A673 (cell line): ENCODE results near the gene B2M.

ENCODE experiments used
- EZH2 ChIP-seq: fragments of 200-600 bp; sonication (generic); IDR thresholded peaks from 2 replicates; pipeline ENCODE4 v1.6.1; 2017; ENCODE audit warnings: borderline replicate concordance, low read depth, mild to moderate bottlenecking, mixed read lengths, antibody characterized with exemption, low read length; ENCODE audit not compliant: poor library complexity, severe bottlenecking
- TF ChIP-seq, protein P1 (sequence below): fragments of 300-800, 200-600 bp; sonication (generic); conservative IDR thresholded peaks from 2 replicates; pipeline ENCODE4 v1.5.1; 2017; ENCODE audit warnings: low read depth, mild to moderate bottlenecking, antibody characterized with exemption, low read length, moderate library complexity, mixed read lengths

- TF ChIP-seq, protein P1, sequence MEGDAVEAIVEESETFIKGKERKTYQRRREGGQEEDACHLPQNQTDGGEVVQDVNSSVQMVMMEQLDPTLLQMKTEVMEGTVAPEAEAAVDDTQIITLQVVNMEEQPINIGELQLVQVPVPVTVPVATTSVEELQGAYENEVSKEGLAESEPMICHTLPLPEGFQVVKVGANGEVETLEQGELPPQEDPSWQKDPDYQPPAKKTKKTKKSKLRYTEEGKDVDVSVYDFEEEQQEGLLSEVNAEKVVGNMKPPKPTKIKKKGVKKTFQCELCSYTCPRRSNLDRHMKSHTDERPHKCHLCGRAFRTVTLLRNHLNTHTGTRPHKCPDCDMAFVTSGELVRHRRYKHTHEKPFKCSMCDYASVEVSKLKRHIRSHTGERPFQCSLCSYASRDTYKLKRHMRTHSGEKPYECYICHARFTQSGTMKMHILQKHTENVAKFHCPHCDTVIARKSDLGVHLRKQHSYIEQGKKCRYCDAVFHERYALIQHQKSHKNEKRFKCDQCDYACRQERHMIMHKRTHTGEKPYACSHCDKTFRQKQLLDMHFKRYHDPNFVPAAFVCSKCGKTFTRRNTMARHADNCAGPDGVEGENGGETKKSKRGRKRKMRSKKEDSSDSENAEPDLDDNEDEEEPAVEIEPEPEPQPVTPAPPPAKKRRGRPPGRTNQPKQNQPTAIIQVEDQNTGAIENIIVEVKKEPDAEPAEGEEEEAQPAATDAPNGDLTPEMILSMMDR = no peak
- TF ChIP-seq EZH2 = no peak
Measured at GRCh38 chr15:44722011-44722410, 10.7 kb downstream of the B2M start.
